Naive thymus-derived CD4-positive, alpha-beta T cell (primary cell): ENCODE measurements around the gene ESRRB. TPM values are rescaled to one million over a fixed set of nuclear protein-coding genes. Genes with fewer than 3 reads are reported as not detected.

Experiments
- ATAC-seq: fragments of 150-1000 bp; cut with Tn5 transposase; 2 replicates; pipeline ENCODE4 v1.10.0; 2021; ENCODE audit warnings: mild to moderate bottlenecking, moderate library complexity
- CTCF ChIA-PET: fragments of 350-600 bp; sonication (Branson Sonifier 250); formaldehyde crosslinking; loops from one replicate; lab custom pipeline; 2021; ENCODE audit warnings: antibody characterized with exemption; lab: Charles Lee
- POLR2A ChIA-PET: fragments of 350-600 bp; sonication (Branson Sonifier 250); formaldehyde crosslinking; loops from one replicate; lab custom pipeline; 2021; ENCODE audit warnings: antibody characterized with exemption, inconsistent platforms; lab: Charles Lee
- DNase-seq, 9 donors: peaks; one replicate each; pipeline versions ENCODE4 v3.0.0 to v3.0.0-alpha.2; 2020 to 2022; ENCODE audit warnings: mixed read lengths in 1 of 9
- H3K27ac ChIP-seq: one replicate; pipeline ENCODE4 v1.7.0; 2013; ENCODE audit warnings: mild to moderate bottlenecking, low read depth, low read length, moderate library complexity
- H3K27me3 ChIP-seq, 2 donors: one replicate each; pipeline ENCODE4 v1.7.0; 2013; ENCODE audit warnings: low read length in 2 of 2, mild to moderate bottlenecking in 2 of 2, moderate library complexity in 2 of 2; ENCODE audit not compliant: control insufficient read depth in 2 of 2, insufficient read depth in 2 of 2
- H3K36me3 ChIP-seq, 3 experiments: 1 replicate in 2 of 3; 2 replicates in 1 of 3; pipeline ENCODE4 v1.7.0; 2013; ENCODE audit warnings: low read length in 3 of 3, mild to moderate bottlenecking in 3 of 3, moderate library complexity in 1 of 3; ENCODE audit not compliant: insufficient read depth in 3 of 3, control insufficient read depth in 2 of 3
- H3K4me1 ChIP-seq, 2 donors: one replicate each; pipeline ENCODE4 v1.7.0; 2013; ENCODE audit warnings: low read length in 2 of 2, mild to moderate bottlenecking in 2 of 2, moderate library complexity in 1 of 2; ENCODE audit not compliant: control insufficient read depth in 2 of 2, insufficient read depth in 2 of 2
- H3K4me3 ChIP-seq: 2 replicates; pipeline ENCODE4 v1.7.0; 2013; ENCODE audit warnings: mild to moderate bottlenecking, low read length
- H3K9me3 ChIP-seq, 3 experiments: 1 replicate in 2 of 3; 2 replicates in 1 of 3; pipeline ENCODE4 v1.7.0; 2013; ENCODE audit warnings: low read length in 3 of 3; ENCODE audit not compliant: control insufficient read depth in 2 of 3
- H3K27ac Mint-ChIP-seq, 9 donors: one replicate each; pipeline ENCODE4 v1.8.0; 2020 to 2022; ENCODE audit warnings: mixed read lengths in 9 of 9, mild to moderate bottlenecking in 8 of 9, moderate library complexity in 5 of 9, inconsistent platforms in 2 of 9
- H3K27me3 Mint-ChIP-seq, 5 donors: one replicate each; pipeline ENCODE4 v1.8.0; 2021 to 2022; ENCODE audit warnings: mixed read lengths in 5 of 5, mild to moderate bottlenecking in 1 of 5
- H3K36me3 Mint-ChIP-seq, 5 donors: one replicate each; pipeline ENCODE4 v1.8.0; 2020 to 2022; ENCODE audit warnings: mixed read lengths in 5 of 5, mild to moderate bottlenecking in 3 of 5, inconsistent platforms in 1 of 5
- H3K4me1 Mint-ChIP-seq, 7 donors: one replicate each; pipeline ENCODE4 v1.8.0; 2020 to 2022; ENCODE audit warnings: mixed read lengths in 7 of 7, mild to moderate bottlenecking in 3 of 7, inconsistent platforms in 1 of 7
- H3K4me3 Mint-ChIP-seq, 10 donors: one replicate each; pipeline ENCODE4 v1.8.0; 2020 to 2022; ENCODE audit warnings: mild to moderate bottlenecking in 10 of 10, mixed read lengths in 10 of 10, moderate library complexity in 6 of 10, inconsistent platforms in 2 of 10
- H3K9me3 Mint-ChIP-seq, 11 donors: one replicate each; pipeline ENCODE4 v1.8.0; 2020 to 2022; ENCODE audit warnings: mixed read lengths in 11 of 11, mild to moderate bottlenecking in 4 of 11, inconsistent platforms in 1 of 11, moderate library complexity in 1 of 11
- intact Hi-C, 2 donors: fragments of 100-400 bp; cut with micrococcal nuclease; formaldehyde crosslinking; loops; one replicate each; pipeline ENCODE4 v1.15.1; 2023
- polyA plus RNA-seq, 2 donors: library from polyadenylated mRNA; unstranded; fragments of 300-500 nt; fragmentation: Illumina TruSeq; gene quantifications; one replicate each; pipeline ENCODE4 v1.2.3, GENCODE V29; 2021
- total RNA-seq, 6 experiments: library from RNA in 5 of 6; stranded (reverse) in 5 of 6; gene quantifications; 1 replicate in 5 of 6; 2 replicates in 1 of 6; pipeline ENCODE4 v1.2.3 and lab custom pipeline; 2021 to 2026

Gene ESRRB
- total and polyA plus RNA-seq, 7 experiments from 2014 or later = 0.16 to 0.48 (median 0.20) TPM; not detected in 4

GRCh38 chr14:76339728-76340615 is 36.0 kb upstream of the ESRRB start:
- H3K27me3 Mint-ChIP-seq = peaks cover 9 to 30% (median 25%) of the 10 kb centered on the region in 5 donors
- H3K9me3 Mint-ChIP-seq = peaks cover 0 to 13% (median 5%) of the 10 kb centered on the region in 11 donors
- no peak overlapping the region for H3K27ac Mint-ChIP-seq

GRCh38 chr14:76343386-76343785 is 32.6 kb upstream of the ESRRB start:
- H3K27ac ChIP-seq = no peak overlapping the region
- ChIA-PET POLR2A (no interaction called here), CTCF (interaction anchor here (1.5 kb wide), 1 partner anchor 9 kb away, joined by 4 read pairs; no protein-coding TSS in a partner anchor)
- DNase-seq = no peak
- no peaks in the 10 kb centered on the region for H3K36me3 ChIP-seq
- no peak for ATAC-seq
- intact Hi-C loops = no loop called here
- H3K9me3 ChIP-seq = no peaks in the 10 kb centered on the region
- H3K36me3 Mint-ChIP-seq = no peaks in the 10 kb centered on the region
- peaks cover 0 to 13% (median 5%) of the 10 kb centered on the region in 11 donors for H3K9me3 Mint-ChIP-seq
- no peak overlapping the region for H3K27ac Mint-ChIP-seq
- H3K4me1 ChIP-seq = no peaks in the 10 kb centered on the region
- no peaks in the 10 kb centered on the region for H3K27me3 ChIP-seq
- H3K4me3 Mint-ChIP-seq = no peak overlapping the region
- H3K27me3 Mint-ChIP-seq = peaks cover 4 to 26% (median 12%) of the 10 kb centered on the region in 5 donors
- no peak overlapping the region for H3K4me3 ChIP-seq
- H3K4me1 Mint-ChIP-seq = no peaks in the 10 kb centered on the region

More at GRCh38 chr14:76339728-76340615, 36.0 kb upstream of the ESRRB start:
- ChIA-PET CTCF (no interaction called here), POLR2A (no interaction called here)
- Histone ChIP-seq H3K9me3 (no peaks in the 10 kb centered on the region), H3K4me3 (no peak overlapping the region), H3K27me3 (no peaks in the 10 kb centered on the region), H3K36me3 (no peaks in the 10 kb centered on the region), H3K27ac (no peak overlapping the region), H3K4me1 (no peaks in the 10 kb centered on the region)
- Mint-ChIP-seq H3K4me3 (no peak overlapping the region), H3K36me3 (no peaks in the 10 kb centered on the region), H3K4me1 (peaks cover 0 to 1% (median 0%) of the 10 kb centered on the region in 7 donors)
- ATAC-seq = no peak
- DNase-seq = no peak
- intact Hi-C loops = no loop called here

DNA sequence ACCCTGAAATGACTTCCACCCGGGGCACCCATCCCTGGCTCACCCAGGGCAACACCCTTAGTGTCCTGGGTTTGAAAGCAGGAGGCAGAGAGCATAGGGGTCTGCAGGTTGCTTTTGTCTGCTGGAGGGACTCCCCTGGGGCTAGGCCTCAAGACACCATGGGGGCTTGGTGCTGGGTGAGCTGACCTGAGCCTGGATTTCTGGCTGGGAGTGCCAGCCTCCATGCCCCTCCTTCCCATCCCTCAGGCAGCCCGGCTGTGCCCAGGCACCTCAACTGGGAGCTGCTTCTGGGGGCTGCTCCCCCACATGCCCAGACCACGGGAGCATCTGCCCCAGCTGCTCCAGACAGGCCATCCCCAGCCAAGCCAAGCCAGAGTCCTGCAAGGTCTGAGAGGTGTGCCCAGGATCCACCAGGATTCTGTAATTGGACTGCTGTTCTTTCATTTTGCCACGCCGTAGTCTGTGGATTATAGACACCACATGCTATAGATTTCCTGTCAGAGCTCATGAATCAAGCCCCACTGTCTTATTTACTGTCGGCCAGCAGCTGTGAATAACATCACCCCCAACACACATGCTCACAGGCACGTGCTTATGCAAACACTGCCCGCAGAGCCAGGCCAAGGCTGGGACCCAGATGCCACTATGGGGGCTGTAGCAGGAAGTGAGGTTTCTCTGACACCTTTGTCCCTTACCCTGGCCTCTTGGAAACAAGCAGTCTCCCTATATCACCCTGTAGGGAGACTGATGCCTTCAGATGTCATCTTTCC is 29.4 kb upstream of the ESRRB start:
- intact Hi-C loops = no loop called here
- Mint-ChIP-seq H3K36me3 (no peaks in the 10 kb centered on the region), H3K4me3 (no peak overlapping the region), H3K27ac (no peak overlapping the region), H3K9me3 (peaks cover 0 to 13% (median 5%) of the 10 kb centered on the region in 11 donors), H3K4me1 (no peaks in the 10 kb centered on the region), H3K27me3 (peaks cover 4 to 30% (median 11%) of the 10 kb centered on the region in 5 donors)
- Histone ChIP-seq H3K4me3 (no peak overlapping the region), H3K27ac (no peak overlapping the region), H3K27me3 (no peaks in the 10 kb centered on the region), H3K9me3 (no peaks in the 10 kb centered on the region), H3K4me1 (no peaks in the 10 kb centered on the region), H3K36me3 (no peaks in the 10 kb centered on the region)
- no peak for DNase-seq
- ChIA-PET POLR2A (no interaction called here), CTCF (no interaction called here)
- ATAC-seq = no peak

DNA sequence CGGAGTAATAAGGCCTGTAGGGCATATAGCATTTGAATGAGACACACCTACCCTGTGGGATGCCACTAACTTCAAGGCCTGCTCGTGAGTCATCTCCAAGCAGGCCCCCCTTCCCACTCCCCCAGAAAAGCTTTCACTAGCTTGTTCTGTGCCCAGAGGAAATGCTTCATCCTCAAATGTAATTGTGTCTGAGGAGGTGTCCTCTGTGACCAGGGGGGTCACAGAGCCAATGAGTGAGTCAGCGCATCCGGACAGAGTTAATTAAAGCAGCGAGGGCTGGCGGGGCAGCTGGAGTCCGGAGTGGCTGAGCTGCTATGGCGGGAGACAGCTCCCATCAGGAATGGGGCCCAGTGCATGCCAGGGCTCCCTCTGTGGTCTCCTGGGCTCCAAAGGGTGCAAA is 27.0 kb upstream of the ESRRB start:
- intact Hi-C loops = no loop called here
- no peak overlapping the region for H3K4me3 Mint-ChIP-seq
- H3K27ac ChIP-seq = no peak overlapping the region
- no peak for ATAC-seq
- H3K36me3 Mint-ChIP-seq = no peaks in the 10 kb centered on the region
- peaks cover 8 to 27% (median 20%) of the 10 kb centered on the region in 5 donors for H3K27me3 Mint-ChIP-seq
- no peaks in the 10 kb centered on the region for H3K36me3 ChIP-seq
- no peaks in the 10 kb centered on the region for H3K9me3 ChIP-seq
- H3K4me1 ChIP-seq = no peaks in the 10 kb centered on the region
- no peak for DNase-seq
- ChIA-PET POLR2A (no interaction called here), CTCF (no interaction called here)
- no peaks in the 10 kb centered on the region for H3K27me3 ChIP-seq
- H3K9me3 Mint-ChIP-seq = peaks cover 0 to 4% (median 0%) of the 10 kb centered on the region in 11 donors
- H3K27ac Mint-ChIP-seq = no peak overlapping the region
- H3K4me3 ChIP-seq = no peak overlapping the region
- H3K4me1 Mint-ChIP-seq = peaks cover 0 to 8% (median 3%) of the 10 kb centered on the region in 7 donors

GRCh38 chr14:76349993-76350392 is 25.9 kb upstream of the ESRRB start:
- H3K4me1 ChIP-seq = no peaks in the 10 kb centered on the region
- no peaks in the 10 kb centered on the region for H3K36me3 Mint-ChIP-seq
- H3K27ac ChIP-seq = no peak overlapping the region
- POLR2A ChIA-PET = no interaction called here
- H3K27me3 Mint-ChIP-seq = peaks cover 11 to 28% (median 20%) of the 10 kb centered on the region in 5 donors
- peak overlapping the region in 1 of 10 donors; percentile 38 for H3K4me3 Mint-ChIP-seq
- intact Hi-C loops = no loop called here
- H3K36me3 ChIP-seq = no peaks in the 10 kb centered on the region
- no peak for DNase-seq
- ATAC-seq = no peak
- H3K27ac Mint-ChIP-seq = no peak overlapping the region
- H3K4me3 ChIP-seq = no peak overlapping the region
- H3K27me3 ChIP-seq = no peaks in the 10 kb centered on the region
- H3K4me1 Mint-ChIP-seq = peaks cover 0 to 8% (median 3%) of the 10 kb centered on the region in 7 donors
- CTCF ChIA-PET = no interaction called here
- H3K9me3 Mint-ChIP-seq = peaks cover 0 to 2% (median 0%) of the 10 kb centered on the region in 11 donors
- H3K9me3 ChIP-seq = no peaks in the 10 kb centered on the region

DNA sequence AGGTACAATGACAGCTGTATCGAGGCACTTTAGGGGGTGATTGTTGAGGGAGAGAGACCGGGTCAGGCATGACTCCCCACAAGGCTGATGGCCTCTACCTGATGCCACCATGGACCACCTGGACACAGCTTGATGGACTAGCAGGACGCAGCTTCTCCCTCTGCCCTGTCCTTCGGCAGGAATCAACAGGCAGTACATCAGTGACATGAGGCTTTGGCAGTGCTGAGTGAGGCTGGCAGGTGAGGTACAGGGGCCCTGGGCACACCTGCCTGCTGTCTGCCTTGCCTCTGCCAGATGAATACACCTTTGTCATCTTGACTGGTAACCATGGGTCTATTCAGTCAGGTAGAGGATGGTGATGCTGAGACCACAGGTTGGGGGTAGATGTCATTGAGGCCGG is 25.3 kb upstream of the ESRRB start:
- H3K9me3 Mint-ChIP-seq = peaks cover 0 to 2% (median 0%) of the 10 kb centered on the region in 11 donors
- ATAC-seq (no peak), DNase-seq (no peak)
- H3K36me3 ChIP-seq = no peaks in the 10 kb centered on the region
- no peaks in the 10 kb centered on the region for H3K4me1 ChIP-seq
- no peak overlapping the region for H3K27ac ChIP-seq
- no peaks in the 10 kb centered on the region for H3K36me3 Mint-ChIP-seq
- H3K27me3 ChIP-seq = no peaks in the 10 kb centered on the region
- H3K9me3 ChIP-seq = no peaks in the 10 kb centered on the region
- H3K27me3 Mint-ChIP-seq = peaks cover 9 to 34% (median 22%) of the 10 kb centered on the region in 5 donors
- peaks cover 0 to 8% (median 3%) of the 10 kb centered on the region in 7 donors for H3K4me1 Mint-ChIP-seq
- ChIA-PET POLR2A (no interaction called here), CTCF (no interaction called here)
- no peak overlapping the region for H3K4me3 Mint-ChIP-seq
- no peak overlapping the region for H3K27ac Mint-ChIP-seq
- H3K4me3 ChIP-seq = no peak overlapping the region
- intact Hi-C loops = no loop called here
